Astrocyte (in vitro differentiated cells and primary cell): ENCODE data around the gene KCNJ12.
"Not testable (repeated sequence)": the region's sequence is repeated elsewhere in the genome, so short reads cannot be mapped to it uniquely, and the experiment has no call there.

ENCODE experiments used
- EZH2 ChIP-seq: IDR thresholded peaks from 2 replicates; pipeline ENCODE4 v1.6.1; 2012; ENCODE audit warnings: mild to moderate bottlenecking, low read length, inconsistent platforms; ENCODE audit not compliant: insufficient read depth
- TF ChIP-seq, protein P1 (sequence below): IDR thresholded peaks from 2 replicates; pipeline ENCODE4 v1.5.1; 2011; ENCODE audit warnings: low read depth, mild to moderate bottlenecking, inconsistent platforms, low read length, moderate library complexity; ENCODE audit not compliant: insufficient read depth

GRCh38 chr17:21454006-21454405 lies 77.8 kb downstream of the KCNJ12 start:
- TF ChIP-seq, protein P1, sequence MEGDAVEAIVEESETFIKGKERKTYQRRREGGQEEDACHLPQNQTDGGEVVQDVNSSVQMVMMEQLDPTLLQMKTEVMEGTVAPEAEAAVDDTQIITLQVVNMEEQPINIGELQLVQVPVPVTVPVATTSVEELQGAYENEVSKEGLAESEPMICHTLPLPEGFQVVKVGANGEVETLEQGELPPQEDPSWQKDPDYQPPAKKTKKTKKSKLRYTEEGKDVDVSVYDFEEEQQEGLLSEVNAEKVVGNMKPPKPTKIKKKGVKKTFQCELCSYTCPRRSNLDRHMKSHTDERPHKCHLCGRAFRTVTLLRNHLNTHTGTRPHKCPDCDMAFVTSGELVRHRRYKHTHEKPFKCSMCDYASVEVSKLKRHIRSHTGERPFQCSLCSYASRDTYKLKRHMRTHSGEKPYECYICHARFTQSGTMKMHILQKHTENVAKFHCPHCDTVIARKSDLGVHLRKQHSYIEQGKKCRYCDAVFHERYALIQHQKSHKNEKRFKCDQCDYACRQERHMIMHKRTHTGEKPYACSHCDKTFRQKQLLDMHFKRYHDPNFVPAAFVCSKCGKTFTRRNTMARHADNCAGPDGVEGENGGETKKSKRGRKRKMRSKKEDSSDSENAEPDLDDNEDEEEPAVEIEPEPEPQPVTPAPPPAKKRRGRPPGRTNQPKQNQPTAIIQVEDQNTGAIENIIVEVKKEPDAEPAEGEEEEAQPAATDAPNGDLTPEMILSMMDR, result not testable (repeated sequence)
- TF ChIP-seq EZH2, result not testable (repeated sequence)
